K562 (cell line): ENCODE measurements around the gene ARNT2. TPM values are rescaled to one million over a fixed set of nuclear protein-coding genes. Genes with fewer than 3 reads are reported as not detected.

ENCODE experiments used
- ATAC-seq: fragments of 200-7000 bp; cut with Tn5 transposase; 3 replicates; pipeline ENCODE4 v1.9.1; 2020; ENCODE audit warnings: moderate library complexity
- BruUV-seq: library from RNA; stranded (reverse); fragments of 400-500 nt; replicated peaks from 2 replicates; lab custom pipeline; 2021; lab: Mats Ljungman, UMichigan
- CTCF ChIA-PET: fragments of 300-600 bp; formaldehyde crosslinking; extraction: SDS; loops from one replicate; lab custom pipeline; 2021; ENCODE audit warnings: low intra/inter-chr PET ratio; lab: Yijun Ruan, JAX
- POLR2A ChIA-PET: fragments of 300-600, 350-650 bp; sonication (Branson Sonifier 250); formaldehyde crosslinking; extraction: SDS; loops from one replicate; lab custom pipeline; 2021; ENCODE audit warnings: antibody characterized with exemption, inconsistent platforms; lab: Yijun Ruan, JAX
- DNase-seq, 4 experiments: peaks; one replicate each; pipeline versions ENCODE4 v3.0.0 to v3.0.0-alpha.2; 2011 to 2018; ENCODE audit warnings: low spot score in 3 of 4, mixed read lengths in 3 of 4; ENCODE audit errors: extremely low read depth in 1 of 4
- FAIRE-seq: peaks from 2 replicates; lab custom pipeline; 2011; peaks lifted over from hg19 to GRCh38; lab: Jason Lieb, UNC
- H2AFZ ChIP-seq: 2 replicates; pipeline ENCODE4 v1.6.0; 2011; ENCODE audit warnings: low read depth, low read length, control low read depth, inconsistent platforms
- H3K27ac ChIP-seq: fragments of 200-600 bp; 3 replicates; pipeline ENCODE4 v1.8.0; 2011; ENCODE audit warnings: low read depth, mild to moderate bottlenecking, control low read depth, inconsistent platforms, low read length, moderate library complexity, mixed read lengths; ENCODE audit errors: extremely low read depth
- H3K27me3 ChIP-seq, 2 experiments: fragments of 300-600 bp in 1 of 2; 2 replicates in 1 of 2; 3 replicates in 1 of 2; pipeline versions ENCODE4 v1.6.0 to v1.8.0; 2011; ENCODE audit warnings: inconsistent platforms in 2 of 2, low read length in 2 of 2, mild to moderate bottlenecking in 1 of 2, mixed read lengths in 1 of 2, moderate library complexity in 1 of 2; ENCODE audit not compliant: control insufficient read depth in 2 of 2, insufficient read depth in 2 of 2
- H3K36me3 ChIP-seq: fragments of 300-600 bp; 3 replicates; pipeline ENCODE4 v1.8.0; 2011; ENCODE audit warnings: mild to moderate bottlenecking, low read length, inconsistent platforms; ENCODE audit not compliant: control insufficient read depth, insufficient read depth
- H3K4me1 ChIP-seq, 2 experiments: fragments of 200-600 bp in 1 of 2; replicated peaks in 1 of 2; 2 replicates in 1 of 2; 3 replicates in 1 of 2; pipeline versions ENCODE4 v1.5.1 to v1.8.0; 2011; ENCODE audit warnings: inconsistent platforms in 2 of 2, low read length in 2 of 2, mild to moderate bottlenecking in 1 of 2, mixed read lengths in 1 of 2, moderate library complexity in 1 of 2; ENCODE audit not compliant: control insufficient read depth in 2 of 2, insufficient read depth in 2 of 2
- H3K4me2 ChIP-seq: 2 replicates; pipeline ENCODE4 v1.6.1; 2011; ENCODE audit warnings: low read length, control low read depth, inconsistent platforms, mixed read lengths; ENCODE audit not compliant: insufficient read depth
- H3K4me3 ChIP-seq: fragments of 200-600 bp; sonication (generic), shearing (Covaris generic); 2 replicates; pipeline ENCODE4 v1.5.1; 2016; ENCODE audit warnings: control low read depth, inconsistent platforms
- H3K79me2 ChIP-seq: fragments of 200-600 bp; 3 replicates; pipeline ENCODE4 v1.8.0; 2011; ENCODE audit warnings: low read length, inconsistent platforms; ENCODE audit not compliant: control insufficient read depth, insufficient read depth
- H3K9ac ChIP-seq, 2 experiments: 2 replicates each; pipeline versions ENCODE4 v1.6.0 to v1.6.1; 2011; ENCODE audit warnings: low read depth in 2 of 2, low read length in 2 of 2, control low read depth in 1 of 2, inconsistent platforms in 1 of 2, mild to moderate bottlenecking in 1 of 2, mixed read lengths in 1 of 2; ENCODE audit not compliant: insufficient read depth in 1 of 2
- H3K9me1 ChIP-seq: one replicate; pipeline ENCODE4 v1.6.0; 2011; ENCODE audit warnings: inconsistent platforms, mild to moderate bottlenecking, low read length, moderate library complexity; ENCODE audit not compliant: control insufficient read depth, insufficient read depth
- H3K9me3 ChIP-seq: replicated peaks from 2 replicates; pipeline ENCODE4 v1.5.1; 2011; ENCODE audit warnings: low read depth, low read length, inconsistent platforms; ENCODE audit not compliant: control insufficient read depth, insufficient read depth
- H4K20me1 ChIP-seq: replicated peaks from 2 replicates; pipeline ENCODE4 v1.6.1; 2011; ENCODE audit warnings: low read length, inconsistent platforms, mixed read lengths; ENCODE audit not compliant: control insufficient read depth, insufficient read depth
- BRF1 ChIP-seq: IDR thresholded peaks from 3 replicates; pipeline ENCODE4 v1.6.1; 2011; ENCODE audit warnings: borderline replicate concordance, mild to moderate bottlenecking; ENCODE audit not compliant: insufficient read length; ENCODE audit errors: extremely low read depth
- GATAD2B ChIP-seq: fragments of 450-650 bp; IDR thresholded peaks from 2 replicates; pipeline ENCODE4 v1.6.1; 2017; ENCODE audit warnings: mild to moderate bottlenecking, borderline replicate concordance
- MIER1 ChIP-seq: fragments of 450-650 bp; IDR thresholded peaks from 2 replicates; pipeline ENCODE4 v1.6.1; 2016; ENCODE audit warnings: antibody characterized with exemption, mild to moderate bottlenecking, low read depth
- MTA2 ChIP-seq: fragments of 450-650 bp; IDR thresholded peaks from 2 replicates; pipeline ENCODE4 v1.6.1; 2016; ENCODE audit warnings: low read depth
- NCOA6 ChIP-seq: fragments of 450-650 bp; IDR thresholded peaks from 2 replicates; pipeline ENCODE4 v1.6.1; 2017; ENCODE audit warnings: mild to moderate bottlenecking
- RBM22 ChIP-seq: fragments of 200-400 bp; formaldehyde crosslinking; IDR thresholded peaks from 2 replicates; pipeline ENCODE4 v1.6.1; 2018; ENCODE audit warnings: low read length, low read depth; ENCODE audit not compliant: poor library complexity, severe bottlenecking
- SFPQ ChIP-seq: fragments of 200-400 bp; formaldehyde crosslinking; IDR thresholded peaks from 2 replicates; pipeline ENCODE4 v1.6.1; 2017; ENCODE audit warnings: mild to moderate bottlenecking, low read depth, low read length, moderate library complexity
- ZBTB49 ChIP-seq: sonication (generic); formaldehyde crosslinking; IDR thresholded peaks from 2 replicates; pipeline ENCODE4 v1.8.0; 2022; ENCODE audit warnings: missing genetic modification reagents, mild to moderate bottlenecking, borderline replicate concordance
- ZNF224 ChIP-seq: sonication (generic); formaldehyde crosslinking; IDR thresholded peaks from 2 replicates; pipeline ENCODE4 v1.8.0; 2022; ENCODE audit warnings: mild to moderate bottlenecking, missing genetic modification reagents
- ZNF347 ChIP-seq: fragments of 450-650 bp; formaldehyde crosslinking; IDR thresholded peaks from 2 replicates; pipeline ENCODE4 v1.4.0; 2020; ENCODE audit warnings: low read depth, mild to moderate bottlenecking, moderate library complexity
- WGBS: fragments of 100-300 bp; shearing (Covaris generic); methylation state at CpG from one replicate; pipeline ENCODE4 v1.1.6; 2016; ENCODE audit warnings: low coverage, mixed read lengths; ENCODE audit not compliant: insufficient coverage; ENCODE audit errors: missing lambda C conversion rate; 5-methylcytosine and 5-hydroxymethylcytosine counted together
- in situ Hi-C: fragments of 300-500 bp; cut with MboI; formaldehyde crosslinking; loops from 4 replicates; pipeline ENCODE4 v1.15.0; 2018; ENCODE audit warnings: inconsistent platforms, mixed read lengths
- intact Hi-C: fragments of 100-400 bp; cut with micrococcal nuclease; formaldehyde crosslinking; loops from 2 replicates; pipeline ENCODE4 v1.14.2; 2022
- polyA plus RNA-seq, 8 experiments: library from polyadenylated mRNA; depleted of rRNA in 4 of 8; stranded (reverse) in 5 of 8; unstranded in 3 of 8; fragments of >200 nt; fragmentation: Nextera tagmentation in 2 of 8; fragmentation: Illumina TruSeq in 1 of 8; extraction: Ambion mirVana in 2 of 8; extraction: Trizol in 1 of 8; gene quantifications; 2 replicates each; pipeline versions ENCODE4 v1.2.1 to v1.2.3, GENCODE V29; 2011 to 2014; ENCODE audit warnings: inconsistent platforms in 1 of 8, missing spikeins in 1 of 8
- total RNA-seq, 7 experiments: library from RNA; depleted of rRNA in 6 of 7; stranded (reverse); fragments of >200 nt in 6 of 7; fragmentation: Illumina TruSeq in 2 of 7; extraction: Trizol in 2 of 7; gene quantifications; 2 replicates each; pipeline versions ENCODE4 v1.2.1 to v1.2.3, GENCODE V29; 2011 to 2021; ENCODE audit warnings: low replicate concordance in 1 of 7

The ARNT2 gene
- total and polyA plus RNA-seq, 9 of the 15 experiments (the other 6 are each of a cell fraction or from before 2014, with no cell fraction given), result 0.01 TPM; not detected in 8

- DNase-seq (no peak), FAIRE-seq (no peak)
- in situ Hi-C loops, result no loop called here
These were observed 73.9 kb downstream of the ARNT2 start for GRCh38 chr15:80478075-80478474.

More at GRCh38 chr15:80478075-80478474, 73.9 kb downstream of the ARNT2 start:
- CTCF ChIA-PET, result no interaction called here
- no peaks in the 10 kb centered on the region for H3K79me2 ChIP-seq
- no peak overlapping the region for H3K4me2 ChIP-seq
- no peaks in the 10 kb centered on the region for H3K27me3 ChIP-seq
- POLR2A ChIA-PET, result no interaction called here
- no peaks in the 10 kb centered on the region for H4K20me1 ChIP-seq
- no peak overlapping the region for H3K27ac ChIP-seq
- BruUV-seq, result no TSS peak
- H3K9ac ChIP-seq, result no peak overlapping the region
- H3K4me1 ChIP-seq, result no peaks in the 10 kb centered on the region
- no peaks in the 10 kb centered on the region for H3K9me1 ChIP-seq
- no peaks in the 10 kb centered on the region for H3K9me3 ChIP-seq
- intact Hi-C loops, result no loop called here
- 0% methylated on average over 3 of the region's 3 CpGs for WGBS
- no peaks in the 10 kb centered on the region for H3K36me3 ChIP-seq
- no peak overlapping the region for H2AFZ ChIP-seq
- ATAC-seq, result no peak
- no peak overlapping the region for H3K4me3 ChIP-seq
- TF ChIP-seq RBM22 (no peak), SFPQ (no peak), GATAD2B (no peak), ZNF347 (CRISPR knock-in tag) (no peak), MTA2 (no peak), ZBTB49 (CRISPR knock-in tag) (no peak), MIER1 (no peak), ZNF224 (CRISPR knock-in tag) (no peak), BRF1 (no peak), NCOA6 (no peak)
